H9 (cell line): ENCODE measurements around the gene KMT2D. TPM values are rescaled to one million over a fixed set of nuclear protein-coding genes. Genes with fewer than 3 reads are reported as not detected.

Source experiments
- DNase-seq: peaks from one replicate; pipeline ENCODE4 v3.0.0-alpha.2; 2017
- H2AFZ ChIP-seq: one replicate; pipeline ENCODE4 v1.6.1; 2013; ENCODE audit warnings: mild to moderate bottlenecking, low read length, control low read depth, moderate library complexity
- H2AK5ac ChIP-seq: 2 replicates; pipeline ENCODE4 v1.6.1; 2013; ENCODE audit warnings: low read length, control low read depth, mixed read lengths; ENCODE audit not compliant: insufficient read length
- H2BK120ac ChIP-seq: one replicate; pipeline ENCODE4 v1.6.1; 2013; ENCODE audit warnings: low read depth, mild to moderate bottlenecking, low read length, control low read depth, inconsistent platforms; ENCODE audit not compliant: poor library complexity, severe bottlenecking
- H2BK12ac ChIP-seq: 2 replicates; pipeline ENCODE4 v1.6.1; 2013; ENCODE audit warnings: low read length, control low read depth, mixed read lengths, low read depth; ENCODE audit not compliant: insufficient read length
- H2BK15ac ChIP-seq: 2 replicates; pipeline ENCODE4 v1.6.1; 2013; ENCODE audit warnings: low read depth, low read length, control low read depth
- H2BK20ac ChIP-seq: one replicate; pipeline ENCODE4 v1.6.1; 2013; ENCODE audit warnings: low read depth, mild to moderate bottlenecking, low read length, control low read depth, inconsistent platforms; ENCODE audit not compliant: poor library complexity, severe bottlenecking
- H2BK5ac ChIP-seq: 2 replicates; pipeline ENCODE4 v1.6.1; 2013; ENCODE audit warnings: low read length, control low read depth, mixed read lengths; ENCODE audit not compliant: insufficient read length
- H3K14ac ChIP-seq: 2 replicates; pipeline ENCODE4 v1.6.1; 2013; ENCODE audit warnings: low read length, control low read depth; ENCODE audit not compliant: insufficient read depth
- H3K18ac ChIP-seq: 2 replicates; pipeline ENCODE4 v1.6.1; 2013; ENCODE audit warnings: low read depth, mild to moderate bottlenecking, mixed read lengths, low read length, control low read depth; ENCODE audit not compliant: insufficient read length
- H3K23ac ChIP-seq: 2 replicates; pipeline ENCODE4 v1.6.1; 2013; ENCODE audit warnings: low read length, control low read depth, mixed read lengths, low read depth; ENCODE audit not compliant: insufficient read length
- H3K23me2 ChIP-seq: 2 replicates; pipeline ENCODE4 v1.6.1; 2013; ENCODE audit warnings: low read depth, mild to moderate bottlenecking, mixed read lengths, low read length, control low read depth; ENCODE audit not compliant: insufficient read length, poor library complexity, severe bottlenecking
- H3K27ac ChIP-seq: 2 replicates; pipeline ENCODE4 v1.5.1; 2013; ENCODE audit warnings: low read length, control low read depth, mixed read lengths, low read depth; ENCODE audit not compliant: insufficient read length
- H3K27me3 ChIP-seq: 2 replicates; pipeline ENCODE4 v1.6.1; 2013; ENCODE audit warnings: low read length, control low read depth, inconsistent platforms; ENCODE audit not compliant: insufficient read depth
- H3K4ac ChIP-seq: 2 replicates; pipeline ENCODE4 v1.6.1; 2013; ENCODE audit warnings: low read depth, mild to moderate bottlenecking, control low read depth, inconsistent platforms, low read length, moderate library complexity
- H3K4me1 ChIP-seq: 2 replicates; pipeline ENCODE4 v1.6.1; 2013; ENCODE audit warnings: low read length, control low read depth, inconsistent platforms; ENCODE audit not compliant: insufficient read depth
- H3K4me2 ChIP-seq: 2 replicates; pipeline ENCODE4 v1.6.1; 2013; ENCODE audit warnings: low read length, control low read depth, mixed read lengths; ENCODE audit not compliant: insufficient read length, insufficient read depth
- H3K56ac ChIP-seq: 2 replicates; pipeline ENCODE4 v1.6.1; 2013; ENCODE audit warnings: low read depth, mild to moderate bottlenecking, mixed read lengths, low read length, control low read depth; ENCODE audit not compliant: insufficient read length
- H3K79me1 ChIP-seq: 2 replicates; pipeline ENCODE4 v1.6.1; 2013; ENCODE audit warnings: low read depth, mild to moderate bottlenecking, moderate library complexity, low read length, control low read depth, inconsistent platforms; ENCODE audit not compliant: insufficient read depth, poor library complexity, severe bottlenecking
- H3K79me2 ChIP-seq: 2 replicates; pipeline ENCODE4 v1.6.1; 2013; ENCODE audit warnings: low read length, control low read depth, inconsistent platforms; ENCODE audit not compliant: insufficient read depth
- H3K9ac ChIP-seq: 2 replicates; pipeline ENCODE4 v1.6.1; 2013; ENCODE audit warnings: low read length, control low read depth, mixed read lengths; ENCODE audit not compliant: insufficient read length; ENCODE audit errors: extremely low read depth
- H3K9me3 ChIP-seq: one replicate; pipeline ENCODE4 v1.6.1; 2013; ENCODE audit warnings: low read depth, low read length, inconsistent platforms; ENCODE audit not compliant: control insufficient read depth
- H3T11ph ChIP-seq: one replicate; pipeline ENCODE4 v1.6.1; 2013; ENCODE audit warnings: mild to moderate bottlenecking, low read length, control low read depth, inconsistent platforms
- H4K20me1 ChIP-seq: one replicate; pipeline ENCODE4 v1.6.1; 2013; ENCODE audit not compliant: control insufficient read depth, insufficient read length, insufficient read depth
- H4K5ac ChIP-seq: 2 replicates; pipeline ENCODE4 v1.6.1; 2013; ENCODE audit warnings: low read depth, mild to moderate bottlenecking, mixed read lengths, low read length, control low read depth; ENCODE audit not compliant: insufficient read length
- H4K8ac ChIP-seq: replicated peaks from 2 replicates; pipeline ENCODE4 v1.6.1; 2013; ENCODE audit warnings: low read length, control low read depth, mixed read lengths, low read depth; ENCODE audit not compliant: insufficient read length
- H4K91ac ChIP-seq: 2 replicates; pipeline ENCODE4 v1.6.1; 2013; ENCODE audit warnings: low read depth, mild to moderate bottlenecking, moderate library complexity, mixed read lengths, low read length, control low read depth; ENCODE audit not compliant: insufficient read length
- H3K27ac Mint-ChIP-seq, 3 experiments: 2 replicates in 2 of 3; 3 replicates in 1 of 3; pipeline ENCODE4 v1.8.0; 2020 to 2021; ENCODE audit warnings: mixed read lengths in 3 of 3, mild to moderate bottlenecking in 1 of 3, moderate library complexity in 1 of 3
- H3K27me3 Mint-ChIP-seq: 2 replicates; pipeline ENCODE4 v1.8.0; 2021; ENCODE audit warnings: low read depth, mild to moderate bottlenecking, moderate library complexity, mixed read lengths
- H3K36me3 Mint-ChIP-seq, 3 experiments: 2 replicates in 2 of 3; 3 replicates in 1 of 3; pipeline ENCODE4 v1.8.0; 2020 to 2021; ENCODE audit warnings: low read depth in 3 of 3, mixed read lengths in 3 of 3; ENCODE audit not compliant: insufficient read depth in 1 of 3
- H3K4me1 Mint-ChIP-seq, 2 experiments: 2 replicates each; pipeline ENCODE4 v1.8.0; 2020; ENCODE audit warnings: mixed read lengths in 2 of 2
- H3K4me3 Mint-ChIP-seq, 2 experiments: 2 replicates in 1 of 2; 3 replicates in 1 of 2; pipeline ENCODE4 v1.8.0; 2020 to 2021; ENCODE audit warnings: mild to moderate bottlenecking in 2 of 2, mixed read lengths in 2 of 2, moderate library complexity in 1 of 2
- H3K9me3 Mint-ChIP-seq, 2 experiments: 2 replicates in 1 of 2; 3 replicates in 1 of 2; pipeline ENCODE4 v1.8.0; 2020; ENCODE audit warnings: mild to moderate bottlenecking in 2 of 2, mixed read lengths in 2 of 2, moderate library complexity in 1 of 2
- WGBS: extraction: QIAGEN DNeasy Blood & Tissue Kit; methylation state at CpG from one replicate; pipeline ENCODE4 v1.1.7; 2013; ENCODE audit warnings: missing lambda C conversion rate, low lambda C conversion rate, mixed read lengths; ENCODE audit not compliant: insufficient read length; ENCODE audit errors: extremely low coverage; 5-methylcytosine and 5-hydroxymethylcytosine counted together
- total RNA-seq: library from RNA; stranded (reverse); gene quantifications from 2 replicates; pipeline ENCODE4 v1.2.1, GENCODE V29; 2021
- TF ChIP-seq, protein P1 (sequence below): fragments of 200-600 bp; sonication (generic); conservative IDR thresholded peaks from 3 replicates; pipeline ENCODE4 v1.8.0; 2021; ENCODE audit warnings: antibody characterized with exemption, mild to moderate bottlenecking

Gene KMT2D
- total RNA-seq, 1 experiment from 2014 or later: 93.7 TPM

DNA sequence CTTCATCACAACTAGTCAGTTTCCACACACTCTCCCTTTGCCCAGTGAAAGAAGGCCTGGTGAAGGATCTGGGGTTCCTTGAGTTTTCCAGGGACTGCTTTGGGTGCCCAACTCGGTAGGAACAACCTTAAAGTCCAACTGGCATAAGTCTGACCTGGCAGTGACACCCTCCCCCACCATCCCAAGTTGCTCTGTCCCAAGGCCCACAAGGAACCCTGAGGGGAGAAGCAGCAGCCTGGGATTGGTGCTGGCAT lies 1.6 kb downstream of the KMT2D start:
- H3K23ac ChIP-seq: no peak overlapping the region
- peaks cover 50 to 54% of the 10 kb centered on the region in 2 experiments for H3K4me1 Mint-ChIP-seq
- peak overlapping the region; percentile 38 to 95 (median 90); a peak in 3 of 7 replicates for H3K27ac Mint-ChIP-seq
- no peak for DNase-seq
- no CpG with 5 or more reads among the region's 1 CpG for whole genome bisulfite sequencing
- no peak overlapping the region for H3K56ac ChIP-seq
- H3K18ac ChIP-seq: no peak overlapping the region
- H2BK15ac ChIP-seq: no peak overlapping the region
- H2BK12ac ChIP-seq: no peak overlapping the region
- H3K14ac ChIP-seq: no peak overlapping the region; the same call in 1 of the 2 replicates
- no peaks in the 10 kb centered on the region for H3K27me3 ChIP-seq
- no peak overlapping the region for H4K8ac ChIP-seq
- H3K9me3 ChIP-seq: no peaks in the 10 kb centered on the region
- H3K9me3 Mint-ChIP-seq: no peaks in the 10 kb centered on the region
- H2BK20ac ChIP-seq: no peak overlapping the region
- peaks cover 30% of the 10 kb centered on the region for H3K79me1 ChIP-seq
- H3K27me3 Mint-ChIP-seq: no peaks in the 10 kb centered on the region
- peak overlapping the region; percentile 97 for H3K4me3 Mint-ChIP-seq
- H3K4ac ChIP-seq: no peak overlapping the region
- peak overlapping the region; percentile 85 for H3K4me2 ChIP-seq
- H2BK120ac ChIP-seq: no peak overlapping the region
- H3K4me1 ChIP-seq: peaks cover 14% of the 10 kb centered on the region
- H3K36me3 Mint-ChIP-seq: peaks cover 17 to 23% (median 20%) of the 10 kb centered on the region in 3 experiments
- no peak overlapping the region for H4K91ac ChIP-seq
- no peak overlapping the region for H3T11ph ChIP-seq
- TF ChIP-seq, protein P1, sequence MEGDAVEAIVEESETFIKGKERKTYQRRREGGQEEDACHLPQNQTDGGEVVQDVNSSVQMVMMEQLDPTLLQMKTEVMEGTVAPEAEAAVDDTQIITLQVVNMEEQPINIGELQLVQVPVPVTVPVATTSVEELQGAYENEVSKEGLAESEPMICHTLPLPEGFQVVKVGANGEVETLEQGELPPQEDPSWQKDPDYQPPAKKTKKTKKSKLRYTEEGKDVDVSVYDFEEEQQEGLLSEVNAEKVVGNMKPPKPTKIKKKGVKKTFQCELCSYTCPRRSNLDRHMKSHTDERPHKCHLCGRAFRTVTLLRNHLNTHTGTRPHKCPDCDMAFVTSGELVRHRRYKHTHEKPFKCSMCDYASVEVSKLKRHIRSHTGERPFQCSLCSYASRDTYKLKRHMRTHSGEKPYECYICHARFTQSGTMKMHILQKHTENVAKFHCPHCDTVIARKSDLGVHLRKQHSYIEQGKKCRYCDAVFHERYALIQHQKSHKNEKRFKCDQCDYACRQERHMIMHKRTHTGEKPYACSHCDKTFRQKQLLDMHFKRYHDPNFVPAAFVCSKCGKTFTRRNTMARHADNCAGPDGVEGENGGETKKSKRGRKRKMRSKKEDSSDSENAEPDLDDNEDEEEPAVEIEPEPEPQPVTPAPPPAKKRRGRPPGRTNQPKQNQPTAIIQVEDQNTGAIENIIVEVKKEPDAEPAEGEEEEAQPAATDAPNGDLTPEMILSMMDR: no peak
- no peak overlapping the region for H4K5ac ChIP-seq
- peaks cover 24% of the 10 kb centered on the region for H3K23me2 ChIP-seq
- H3K9ac ChIP-seq: peak overlapping the region; percentile 93
- H3K79me2 ChIP-seq: peaks cover 48% of the 10 kb centered on the region
- no peaks in the 10 kb centered on the region for H4K20me1 ChIP-seq
- no peak overlapping the region for H2BK5ac ChIP-seq
- H2AFZ ChIP-seq: no peak overlapping the region
- no peak overlapping the region for H3K27ac ChIP-seq
- no peak overlapping the region for H2AK5ac ChIP-seq
